Calu3 (cell line): Measurements from ENCODE around the gene SPRR2B. TPM values are rescaled to one million over a fixed set of nuclear protein-coding genes. Genes with fewer than 3 reads are reported as not detected.
A peak's percentile ranks its signal among the peaks of the same experiment; 100 is the strongest.

ENCODE experiments used
- BruUV-seq: library from RNA; stranded (reverse); fragments of 400-500 nt; replicated peaks from 2 replicates; lab custom pipeline; 2021; lab: Mats Ljungman, UMichigan
- CTCF ChIA-PET: fragments of 300-600 bp; sonication (Branson Sonifier 250); formaldehyde crosslinking; loops from one replicate; lab custom pipeline; 2022; ENCODE audit warnings: antibody characterized with exemption; lab: Charles Lee
- DNase-seq: peaks from one replicate; pipeline ENCODE4 v3.0.0; 2022
- H3K27ac Mint-ChIP-seq: one replicate; pipeline ENCODE4 v1.8.0; 2022; ENCODE audit warnings: mixed read lengths; ENCODE audit not compliant: unreplicated experiment
- H3K27me3 Mint-ChIP-seq: one replicate; pipeline ENCODE4 v1.8.0; 2022; ENCODE audit warnings: mixed read lengths; ENCODE audit not compliant: unreplicated experiment
- H3K36me3 Mint-ChIP-seq: one replicate; pipeline ENCODE4 v1.8.0; 2022; ENCODE audit warnings: mild to moderate bottlenecking, moderate library complexity, mixed read lengths; ENCODE audit not compliant: insufficient read depth, unreplicated experiment
- H3K4me1 Mint-ChIP-seq: one replicate; pipeline ENCODE4 v1.8.0; 2022; ENCODE audit warnings: mild to moderate bottlenecking, low read depth, mixed read lengths; ENCODE audit not compliant: unreplicated experiment
- H3K4me3 Mint-ChIP-seq: one replicate; pipeline ENCODE4 v1.8.0; 2022; ENCODE audit warnings: mild to moderate bottlenecking, low read depth, moderate library complexity, mixed read lengths; ENCODE audit not compliant: unreplicated experiment
- H3K9me3 Mint-ChIP-seq: one replicate; pipeline ENCODE4 v1.8.0; 2022; ENCODE audit warnings: low read depth, mixed read lengths; ENCODE audit not compliant: unreplicated experiment
- intact Hi-C: fragments of 100-400 bp; cut with micrococcal nuclease; formaldehyde crosslinking; loops from one replicate; pipeline ENCODE4 v1.10.0; 2022; ENCODE audit not compliant: unreplicated experiment
- total RNA-seq: library from RNA; stranded (reverse); gene quantifications from 2 replicates; pipeline ENCODE4 v1.2.3, GENCODE V29; 2022
- TF ChIP-seq, protein P1 (sequence below): fragments of 200-600 bp; IDR thresholded peaks from one replicate; pipeline ENCODE4 v1.8.0; 2022; ENCODE audit warnings: antibody characterized with exemption; ENCODE audit not compliant: unreplicated experiment

SPRR2B gene
- total RNA-seq, 1 experiment from 2014 or later, result not detected

GRCh38 chr1:153100245-153100644 is 28.8 kb upstream of the SPRR2B start:
- TF ChIP-seq, protein P1, sequence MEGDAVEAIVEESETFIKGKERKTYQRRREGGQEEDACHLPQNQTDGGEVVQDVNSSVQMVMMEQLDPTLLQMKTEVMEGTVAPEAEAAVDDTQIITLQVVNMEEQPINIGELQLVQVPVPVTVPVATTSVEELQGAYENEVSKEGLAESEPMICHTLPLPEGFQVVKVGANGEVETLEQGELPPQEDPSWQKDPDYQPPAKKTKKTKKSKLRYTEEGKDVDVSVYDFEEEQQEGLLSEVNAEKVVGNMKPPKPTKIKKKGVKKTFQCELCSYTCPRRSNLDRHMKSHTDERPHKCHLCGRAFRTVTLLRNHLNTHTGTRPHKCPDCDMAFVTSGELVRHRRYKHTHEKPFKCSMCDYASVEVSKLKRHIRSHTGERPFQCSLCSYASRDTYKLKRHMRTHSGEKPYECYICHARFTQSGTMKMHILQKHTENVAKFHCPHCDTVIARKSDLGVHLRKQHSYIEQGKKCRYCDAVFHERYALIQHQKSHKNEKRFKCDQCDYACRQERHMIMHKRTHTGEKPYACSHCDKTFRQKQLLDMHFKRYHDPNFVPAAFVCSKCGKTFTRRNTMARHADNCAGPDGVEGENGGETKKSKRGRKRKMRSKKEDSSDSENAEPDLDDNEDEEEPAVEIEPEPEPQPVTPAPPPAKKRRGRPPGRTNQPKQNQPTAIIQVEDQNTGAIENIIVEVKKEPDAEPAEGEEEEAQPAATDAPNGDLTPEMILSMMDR, result no peak
- Mint-ChIP-seq H3K36me3 (no peaks in the 10 kb centered on the region), H3K4me3 (no peak overlapping the region), H3K4me1 (peaks cover 59% of the 10 kb centered on the region), H3K27ac (peak overlapping the region; percentile 94), H3K27me3 (no peaks in the 10 kb centered on the region), H3K9me3 (no peaks in the 10 kb centered on the region)
- DNase-seq, result peak; percentile 80
- CTCF ChIA-PET, result no interaction called here
- intact Hi-C loops, result loop anchor here (2.0 kb wide), 1 partner anchor 41 kb away; no protein-coding TSS in a partner anchor
- BruUV-seq, result no TSS peak

DNA sequence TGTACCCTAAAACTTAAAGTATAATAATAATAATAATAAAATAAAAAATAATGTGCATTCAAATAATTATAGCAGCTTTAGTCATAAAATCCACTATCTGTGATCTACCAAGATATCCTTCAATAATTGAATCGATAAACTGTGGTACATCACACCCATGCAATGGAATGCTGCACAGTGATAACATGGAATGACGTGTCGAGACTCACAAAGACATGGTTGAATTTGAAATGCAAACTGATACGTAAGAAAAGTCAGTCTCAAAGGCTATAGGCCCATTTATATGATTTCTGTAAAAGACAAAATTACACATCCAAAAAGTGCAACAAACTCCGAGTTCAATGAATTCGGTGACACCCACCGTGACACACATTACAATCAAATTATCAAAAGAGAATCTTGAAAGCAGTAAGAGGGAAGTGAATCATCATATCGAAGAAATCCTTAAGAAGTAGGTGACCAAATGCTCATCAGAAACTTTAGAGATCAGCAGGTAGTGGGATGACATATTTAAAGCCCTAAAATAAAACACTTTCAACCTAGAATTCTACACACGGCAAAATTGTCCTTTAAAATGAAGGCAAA is 28.1 kb upstream of the SPRR2B start:
- H3K4me3 Mint-ChIP-seq, result peak overlapping the region; percentile 36
- H3K27ac Mint-ChIP-seq, result peak overlapping the region; percentile 94
- DNase-seq, result peak; percentile 26
- peaks cover 66% of the 10 kb centered on the region for H3K4me1 Mint-ChIP-seq
- H3K9me3 Mint-ChIP-seq, result no peaks in the 10 kb centered on the region
- H3K27me3 Mint-ChIP-seq, result no peaks in the 10 kb centered on the region
- no peaks in the 10 kb centered on the region for H3K36me3 Mint-ChIP-seq
- TF ChIP-seq, protein P1, result no peak
- TSS peak; percentile 44 for BruUV-seq
- CTCF ChIA-PET, result no interaction called here
- intact Hi-C loops, result loop anchor here (2.0 to 5.0 kb wide), 3 partner anchors 41 to 192 kb away; partner anchors contain the start of gene IVL

DNA sequence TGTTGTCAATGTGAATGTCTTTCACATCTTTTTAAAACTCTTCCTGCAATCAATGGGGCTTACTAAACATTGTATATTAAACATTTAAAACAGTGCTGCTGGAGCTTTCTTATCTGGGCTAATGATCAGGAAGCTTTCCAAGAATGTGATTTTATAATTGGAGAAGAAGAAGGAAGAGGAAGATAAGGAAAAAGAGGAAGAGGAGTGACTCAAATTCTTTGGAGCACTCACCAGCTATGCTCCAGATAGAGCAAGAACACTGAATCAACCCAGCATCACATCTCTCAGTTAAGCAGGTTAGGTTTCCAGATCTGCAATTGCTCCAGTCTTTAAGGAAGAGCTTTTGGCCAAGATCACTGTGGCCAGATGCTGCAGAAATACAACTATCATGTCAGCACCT is 24.4 kb upstream of the SPRR2B start:
- no peak overlapping the region for H3K27ac Mint-ChIP-seq
- intact Hi-C loops, result loop anchor here (5.0 kb wide), 2 partner anchors 97 to 188 kb away; partner anchors contain the start of gene IVL
- no peaks in the 10 kb centered on the region for H3K9me3 Mint-ChIP-seq
- no peak for DNase-seq
- CTCF ChIA-PET, result no interaction called here
- peaks cover 49% of the 10 kb centered on the region for H3K4me1 Mint-ChIP-seq
- no peaks in the 10 kb centered on the region for H3K27me3 Mint-ChIP-seq
- no peaks in the 10 kb centered on the region for H3K36me3 Mint-ChIP-seq
- BruUV-seq, result no TSS peak
- TF ChIP-seq, protein P1, result no peak
- H3K4me3 Mint-ChIP-seq, result no peak overlapping the region

DNA sequence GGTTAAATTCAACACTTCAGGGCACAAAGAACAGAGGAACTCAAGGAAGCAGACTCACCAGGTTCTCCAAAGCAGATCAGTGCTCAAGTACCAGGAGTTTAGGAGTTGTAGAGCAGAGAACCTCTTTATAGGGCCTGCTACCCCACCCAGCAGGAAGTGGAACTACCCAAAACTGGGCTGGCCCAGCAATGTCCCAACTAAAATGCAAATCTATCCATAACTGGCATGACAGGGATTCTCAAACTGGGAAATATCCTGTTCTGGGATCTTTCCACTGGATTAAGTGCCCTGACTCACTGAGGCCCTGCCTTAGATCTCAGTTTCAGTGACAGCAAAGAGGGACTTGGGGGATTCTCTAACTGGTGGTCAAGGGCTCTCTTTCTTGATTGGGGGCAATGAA is 23.0 kb upstream of the SPRR2B start, which contains the start of gene SPRR2E:
SPRR2E (minus strand) TSS at position 101 of the 400 bp plus-strand sequence. CDS start 775 bp downstream, outside the sequence.
- no peak for DNase-seq
- Mint-ChIP-seq H3K4me3 (no peak within 1 kb of the TSS), H3K4me1 (peaks cover 38% of the 10 kb centered on the region), H3K9me3 (no peaks in the 10 kb centered on the region), H3K36me3 (no peaks in the 10 kb centered on the region), H3K27ac (no peak within 1 kb of the TSS), H3K27me3 (no peaks in the 10 kb centered on the region)
- TF ChIP-seq, protein P1, result no peak
- intact Hi-C loops, result no loop called here
- BruUV-seq, result no TSS peak
- CTCF ChIA-PET, result no interaction called here
